ENCODE results near the gene RNU1-1.
"Not testable (repeated sequence)": the region's sequence is repeated elsewhere in the genome, so short reads cannot be mapped to it uniquely, and the experiment has no call there.

- not testable (repeated sequence) for TF ChIP-seq CTCF, POLR2AphosphoS5, EP300, POLR2A (IDR thresholded peaks at IDR 0.05)
Measured at GRCh38 chr1:16528338-16528737, 14.3 kb upstream of the RNU1-1 start.
